ENCODE results near the gene NPIPA8.
"Not testable (repeated sequence)": the region's sequence is repeated elsewhere in the genome, so short reads cannot be mapped to it uniquely, and the experiment has no call there.

NPIPA8 gene

DNA sequence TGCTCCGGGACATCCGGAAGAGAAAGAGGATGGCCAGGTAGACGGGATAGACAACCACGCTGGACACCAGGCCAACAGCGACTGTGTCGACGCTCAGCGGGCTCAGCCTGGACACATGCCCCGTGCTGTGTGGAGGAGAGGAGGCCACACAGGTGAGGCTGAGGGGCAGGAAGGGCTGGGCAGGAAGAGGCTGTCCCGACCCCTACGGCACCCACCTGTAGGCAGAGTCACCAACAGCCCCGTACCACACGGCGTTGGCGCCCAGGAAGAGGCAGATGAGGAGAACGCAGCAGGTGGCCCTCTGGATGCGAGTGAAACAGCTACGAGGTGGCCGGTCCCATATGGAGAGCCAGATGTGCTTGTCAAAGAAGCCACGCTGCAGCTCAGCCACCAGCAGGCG is at the start of gene NPIPA8:
TSS of gene NPIPA8 (minus strand) at position 101 of the 400 bp plus-strand sequence. CDS start 4,074 bp downstream, outside the sequence.
- not testable (repeated sequence) for H3K9me3 ChIP-seq (ENCODE audit: insufficient read depth, low read length); DNase-seq (ENCODE audit: low read depth, low spot score); H3K9ac ChIP-seq (ENCODE audit: insufficient read length, low read depth); H3K4me3 ChIP-seq (ENCODE audit: insufficient read length, low read depth); H3K4me1 ChIP-seq (ENCODE audit: insufficient read depth, insufficient read length); H3K36me3 ChIP-seq (ENCODE audit: insufficient read depth, insufficient read length, low read length); H3K27me3 ChIP-seq (ENCODE audit: insufficient read depth, insufficient read length)

DNA sequence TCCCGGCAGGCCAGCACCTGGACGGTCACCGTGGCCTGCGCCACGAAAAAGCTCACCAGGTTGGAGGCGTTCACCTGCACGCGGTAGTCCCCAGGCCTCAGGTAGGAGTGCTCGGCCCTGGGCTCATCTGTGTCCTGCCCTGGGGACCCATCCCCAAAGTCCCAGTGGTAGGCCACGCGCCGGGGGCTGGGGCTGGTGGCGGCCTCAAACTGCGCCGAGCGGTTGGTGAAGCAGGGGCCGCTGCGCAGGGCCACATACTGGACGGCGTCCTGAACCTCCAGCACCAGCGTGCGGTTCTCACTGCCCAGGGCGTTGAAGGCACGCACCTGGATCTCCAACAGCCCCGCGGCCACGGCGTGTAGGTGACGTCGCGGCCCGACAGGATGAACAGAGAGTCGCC is 48.7 kb upstream of the NPIPA8 start:
- not testable (repeated sequence) for H3K36me3 ChIP-seq (ENCODE audit: insufficient read depth, insufficient read length, low read length); H3K9ac ChIP-seq (ENCODE audit: insufficient read length, low read depth); H3K4me1 ChIP-seq (ENCODE audit: insufficient read depth, insufficient read length); H3K27me3 ChIP-seq (ENCODE audit: insufficient read depth, insufficient read length); H3K9me3 ChIP-seq (ENCODE audit: insufficient read depth, low read length); DNase-seq (ENCODE audit: low read depth, low spot score); H3K4me3 ChIP-seq (ENCODE audit: insufficient read length, low read depth)

DNA sequence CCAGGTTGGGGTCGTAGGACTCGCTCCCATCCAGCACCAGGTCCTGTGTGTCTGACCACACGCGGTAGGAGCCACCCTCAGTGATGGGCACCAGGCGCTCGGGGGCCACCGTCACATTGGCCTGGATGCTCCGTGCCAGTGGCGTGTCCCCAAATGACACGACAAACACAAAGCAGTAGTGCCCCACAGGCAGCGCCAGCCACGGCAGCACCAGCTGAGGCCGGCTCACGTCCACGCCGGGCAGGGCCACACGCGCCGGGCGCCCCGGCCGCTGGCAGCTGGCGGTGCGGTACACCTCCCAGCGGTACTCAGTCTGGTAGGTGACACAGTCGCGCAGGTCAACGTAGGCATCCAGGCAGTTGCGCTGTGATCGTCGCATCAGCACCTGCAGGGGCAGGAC is 48.3 kb upstream of the NPIPA8 start:
- not testable (repeated sequence) for H3K4me3 ChIP-seq (ENCODE audit: insufficient read length, low read depth); H3K9me3 ChIP-seq (ENCODE audit: insufficient read depth, low read length); H3K9ac ChIP-seq (ENCODE audit: insufficient read length, low read depth); DNase-seq (ENCODE audit: low read depth, low spot score); H3K36me3 ChIP-seq (ENCODE audit: insufficient read depth, insufficient read length, low read length); H3K27me3 ChIP-seq (ENCODE audit: insufficient read depth, insufficient read length); H3K4me1 ChIP-seq (ENCODE audit: insufficient read depth, insufficient read length)

DNA sequence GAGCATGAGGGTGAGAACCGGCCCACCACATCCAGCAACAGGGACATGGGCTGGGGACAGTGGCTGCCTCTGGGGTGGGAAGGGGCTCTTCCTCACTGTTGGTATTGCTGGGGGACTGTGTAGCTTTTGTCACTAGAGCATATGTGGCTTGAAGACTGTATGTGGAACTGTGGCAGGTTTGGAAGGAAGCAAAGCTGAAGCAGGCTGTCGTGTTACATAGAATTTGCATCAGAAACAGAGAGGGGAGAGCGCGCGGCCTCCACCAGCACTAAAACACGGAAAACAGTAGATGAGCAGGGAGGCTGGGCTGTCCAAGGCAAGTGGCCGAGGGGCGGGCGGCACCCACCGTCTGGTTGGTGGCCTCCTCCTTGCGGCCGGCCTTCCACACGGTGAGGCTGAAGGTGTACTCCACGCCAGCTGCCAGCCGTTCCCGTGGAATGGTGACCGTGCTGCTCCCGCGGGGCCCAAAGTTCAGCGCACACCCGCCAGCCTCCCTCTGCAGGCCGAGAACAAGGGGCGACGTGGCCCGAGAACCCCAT is 47.6 kb upstream of the NPIPA8 start:
- H3K4me1 ChIP-seq (ENCODE audit: insufficient read depth, insufficient read length); DNase-seq (ENCODE audit: low read depth, low spot score); H3K9me3 ChIP-seq (ENCODE audit: insufficient read depth, low read length); H3K36me3 ChIP-seq (ENCODE audit: insufficient read depth, insufficient read length, low read length); H3K27me3 ChIP-seq (ENCODE audit: insufficient read depth, insufficient read length); H3K4me3 ChIP-seq (ENCODE audit: insufficient read length, low read depth); H3K9ac ChIP-seq (ENCODE audit: insufficient read length, low read depth): not testable (repeated sequence)

DNA sequence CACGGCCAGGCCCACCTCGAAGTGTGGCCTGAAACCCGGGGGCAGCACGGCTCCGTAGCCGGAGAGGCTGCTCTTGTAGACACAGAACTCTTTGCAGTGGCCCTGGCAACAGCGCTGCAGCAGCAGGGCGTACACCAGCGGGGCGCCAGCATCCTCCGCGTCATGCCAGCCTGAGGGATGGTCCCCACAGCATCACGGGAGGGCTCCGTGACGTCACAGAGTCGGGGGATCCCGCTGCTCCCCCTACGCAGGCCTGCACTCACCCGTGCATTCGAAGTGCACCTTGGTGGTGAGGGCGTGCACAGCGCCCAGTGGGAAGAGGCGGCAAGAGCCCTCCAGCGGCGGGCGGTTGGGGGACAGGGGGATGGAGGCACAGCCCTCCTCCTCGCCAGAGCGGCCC is 46.2 kb upstream of the NPIPA8 start:
- not testable (repeated sequence) for H3K4me1 ChIP-seq (ENCODE audit: insufficient read depth, insufficient read length); DNase-seq (ENCODE audit: low read depth, low spot score); H3K4me3 ChIP-seq (ENCODE audit: insufficient read length, low read depth); H3K9me3 ChIP-seq (ENCODE audit: insufficient read depth, low read length); H3K9ac ChIP-seq (ENCODE audit: insufficient read length, low read depth); H3K27me3 ChIP-seq (ENCODE audit: insufficient read depth, insufficient read length); H3K36me3 ChIP-seq (ENCODE audit: insufficient read depth, insufficient read length, low read length)

DNA sequence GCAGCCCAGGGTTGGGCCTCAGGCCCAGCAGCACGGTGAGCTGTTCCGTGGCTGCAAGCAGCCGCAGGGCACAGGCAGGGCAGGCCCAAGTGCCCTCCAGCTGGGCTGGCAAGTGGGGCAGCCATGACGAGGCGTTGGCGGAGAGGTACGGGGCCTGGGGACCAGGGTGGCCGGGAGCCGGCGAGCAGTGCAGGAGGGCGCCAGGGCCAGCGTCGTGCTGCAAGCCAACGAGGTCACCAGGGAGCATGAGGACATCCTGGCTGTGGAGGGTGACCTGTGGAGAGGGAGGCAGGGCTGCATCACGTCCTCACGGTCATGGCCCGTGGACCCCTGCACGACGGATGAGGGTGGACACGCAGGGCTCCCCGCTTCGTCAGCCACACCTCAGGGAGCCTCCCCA is 11.2 kb upstream of the NPIPA8 start:
- DNase-seq (ENCODE audit: low read depth, low spot score); H3K9ac ChIP-seq (ENCODE audit: insufficient read length, low read depth); H3K4me3 ChIP-seq (ENCODE audit: insufficient read length, low read depth); H3K27me3 ChIP-seq (ENCODE audit: insufficient read depth, insufficient read length); H3K9me3 ChIP-seq (ENCODE audit: insufficient read depth, low read length); H3K36me3 ChIP-seq (ENCODE audit: insufficient read depth, insufficient read length, low read length); H3K4me1 ChIP-seq (ENCODE audit: insufficient read depth, insufficient read length): not testable (repeated sequence)

DNA sequence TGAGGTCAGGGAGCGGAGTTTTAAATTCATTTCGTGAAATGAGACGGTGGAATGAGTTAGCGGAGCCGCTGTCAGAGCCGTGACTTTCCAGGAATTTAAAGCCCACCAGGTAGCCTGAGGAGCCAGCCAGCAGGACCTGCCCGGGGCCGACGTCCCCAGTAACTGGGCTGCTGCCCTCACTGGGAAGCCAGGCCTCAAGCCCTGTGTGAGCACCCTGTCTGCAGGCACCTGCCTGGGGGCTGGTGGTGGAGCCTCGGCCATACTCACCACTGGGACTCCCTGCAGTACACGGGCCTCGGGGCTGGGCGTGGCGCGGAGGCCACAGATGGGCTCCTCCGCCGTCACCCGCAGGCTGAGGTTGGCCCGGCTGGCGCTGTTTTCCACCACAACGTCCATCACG is 10.5 kb upstream of the NPIPA8 start:
- H3K4me1 ChIP-seq (ENCODE audit: insufficient read depth, insufficient read length); H3K36me3 ChIP-seq (ENCODE audit: insufficient read depth, insufficient read length, low read length); DNase-seq (ENCODE audit: low read depth, low spot score); H3K27me3 ChIP-seq (ENCODE audit: insufficient read depth, insufficient read length); H3K9me3 ChIP-seq (ENCODE audit: insufficient read depth, low read length); H3K9ac ChIP-seq (ENCODE audit: insufficient read length, low read depth); H3K4me3 ChIP-seq (ENCODE audit: insufficient read length, low read depth): not testable (repeated sequence)

DNA sequence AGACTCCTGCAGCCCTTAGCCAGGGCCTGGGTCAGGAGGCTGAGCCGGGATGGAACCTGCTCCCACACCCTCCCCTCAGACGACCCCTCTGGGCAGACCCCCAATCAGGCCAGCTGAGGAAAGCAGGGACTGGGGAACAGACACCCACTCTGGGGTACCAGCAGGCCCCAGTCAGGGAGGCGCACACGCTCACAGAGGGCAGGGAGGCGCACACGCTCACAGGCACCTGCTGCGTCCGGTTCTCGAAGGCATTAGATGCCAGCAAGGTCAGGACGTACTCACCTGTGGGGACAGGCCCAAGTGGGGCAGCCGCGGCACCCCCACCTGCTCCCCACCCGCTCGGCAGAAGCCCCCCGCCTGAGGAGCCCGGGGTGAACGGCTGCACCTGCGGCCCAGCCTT is 8.1 kb upstream of the NPIPA8 start:
- not testable (repeated sequence) for H3K9ac ChIP-seq (ENCODE audit: insufficient read length, low read depth); DNase-seq (ENCODE audit: low read depth, low spot score); H3K36me3 ChIP-seq (ENCODE audit: insufficient read depth, insufficient read length, low read length); H3K4me3 ChIP-seq (ENCODE audit: insufficient read length, low read depth); H3K9me3 ChIP-seq (ENCODE audit: insufficient read depth, low read length); H3K4me1 ChIP-seq (ENCODE audit: insufficient read depth, insufficient read length); H3K27me3 ChIP-seq (ENCODE audit: insufficient read depth, insufficient read length)

DNA sequence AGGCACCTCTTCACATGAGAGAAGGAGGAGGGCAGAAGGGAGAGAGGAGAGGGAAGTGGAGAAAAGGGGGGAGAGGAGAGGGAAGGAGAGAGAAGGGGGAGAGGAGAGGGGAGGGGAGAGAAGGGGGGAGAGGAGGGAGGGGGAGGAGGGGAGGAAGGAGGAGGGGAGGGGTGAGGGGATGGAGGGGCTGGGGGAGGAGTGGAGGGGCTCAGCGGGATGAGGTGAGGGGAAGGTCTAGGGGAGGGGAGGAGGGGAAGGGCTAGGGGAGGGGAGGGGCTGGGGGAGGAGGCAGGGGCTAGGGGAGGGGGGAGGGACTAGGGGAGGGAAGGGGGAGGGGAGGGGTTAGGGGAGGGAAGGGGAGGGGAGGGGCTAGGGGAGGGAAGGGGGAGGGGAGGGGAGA is 5.5 kb upstream of the NPIPA8 start:
- H3K4me1 ChIP-seq (ENCODE audit: insufficient read depth, insufficient read length); DNase-seq (ENCODE audit: low read depth, low spot score); H3K4me3 ChIP-seq (ENCODE audit: insufficient read length, low read depth); H3K36me3 ChIP-seq (ENCODE audit: insufficient read depth, insufficient read length, low read length); H3K27me3 ChIP-seq (ENCODE audit: insufficient read depth, insufficient read length); H3K9me3 ChIP-seq (ENCODE audit: insufficient read depth, low read length); H3K9ac ChIP-seq (ENCODE audit: insufficient read length, low read depth): not testable (repeated sequence)

DNA sequence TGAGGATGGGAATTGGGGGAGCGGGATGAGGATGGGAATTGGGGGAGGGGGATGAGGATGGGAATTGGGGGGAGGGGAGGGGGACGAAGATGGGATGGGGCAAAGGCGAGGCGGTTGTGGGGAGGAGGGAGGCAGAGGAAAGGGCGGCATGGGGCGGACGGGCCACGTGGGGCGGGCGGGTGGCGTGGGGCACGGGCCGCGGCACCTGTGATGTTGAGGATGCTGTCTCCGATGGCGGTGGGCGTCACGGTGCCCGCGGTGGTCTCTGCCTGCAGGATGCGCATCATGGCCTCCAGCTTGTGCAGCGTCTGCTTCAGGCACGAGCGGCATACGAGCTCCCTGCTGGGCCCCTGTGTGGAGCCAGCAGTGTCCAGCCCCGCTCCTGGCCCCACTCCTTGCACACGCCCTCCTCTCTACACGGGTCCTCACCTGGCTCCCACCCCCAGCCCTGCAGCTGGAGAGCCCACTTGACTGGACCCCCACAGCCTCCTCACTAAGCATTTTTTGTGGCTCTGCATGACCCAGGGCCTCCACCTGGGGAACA is 5.0 kb upstream of the NPIPA8 start:
- not testable (repeated sequence) for H3K36me3 ChIP-seq (ENCODE audit: insufficient read depth, insufficient read length, low read length); H3K4me1 ChIP-seq (ENCODE audit: insufficient read depth, insufficient read length); H3K4me3 ChIP-seq (ENCODE audit: insufficient read length, low read depth); H3K27me3 ChIP-seq (ENCODE audit: insufficient read depth, insufficient read length); H3K9me3 ChIP-seq (ENCODE audit: insufficient read depth, low read length); DNase-seq (ENCODE audit: low read depth, low spot score); H3K9ac ChIP-seq (ENCODE audit: insufficient read length, low read depth)

DNA sequence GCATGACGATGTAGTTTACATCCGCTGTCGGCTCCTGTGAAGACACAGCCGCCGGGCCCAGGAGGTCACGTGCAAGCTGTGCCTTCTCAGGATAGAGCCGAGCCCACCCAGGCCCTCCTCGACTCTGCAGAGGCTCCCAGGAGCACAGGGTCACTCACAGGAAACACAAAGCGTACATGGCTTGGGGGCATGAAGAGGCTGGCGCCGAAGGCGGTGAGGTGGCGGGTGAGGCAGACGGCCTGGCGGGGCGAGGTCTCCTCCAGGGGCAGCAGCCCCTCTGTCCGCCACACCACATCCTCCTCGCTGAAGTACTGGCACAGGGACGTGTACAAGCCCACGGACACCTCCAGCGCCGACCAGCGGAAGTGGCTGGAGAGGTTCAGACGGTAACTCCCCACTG is 2.7 kb upstream of the NPIPA8 start:
- not testable (repeated sequence) for H3K4me3 ChIP-seq (ENCODE audit: insufficient read length, low read depth); H3K36me3 ChIP-seq (ENCODE audit: insufficient read depth, insufficient read length, low read length); H3K9me3 ChIP-seq (ENCODE audit: insufficient read depth, low read length); DNase-seq (ENCODE audit: low read depth, low spot score); H3K9ac ChIP-seq (ENCODE audit: insufficient read length, low read depth); H3K4me1 ChIP-seq (ENCODE audit: insufficient read depth, insufficient read length); H3K27me3 ChIP-seq (ENCODE audit: insufficient read depth, insufficient read length)

DNA sequence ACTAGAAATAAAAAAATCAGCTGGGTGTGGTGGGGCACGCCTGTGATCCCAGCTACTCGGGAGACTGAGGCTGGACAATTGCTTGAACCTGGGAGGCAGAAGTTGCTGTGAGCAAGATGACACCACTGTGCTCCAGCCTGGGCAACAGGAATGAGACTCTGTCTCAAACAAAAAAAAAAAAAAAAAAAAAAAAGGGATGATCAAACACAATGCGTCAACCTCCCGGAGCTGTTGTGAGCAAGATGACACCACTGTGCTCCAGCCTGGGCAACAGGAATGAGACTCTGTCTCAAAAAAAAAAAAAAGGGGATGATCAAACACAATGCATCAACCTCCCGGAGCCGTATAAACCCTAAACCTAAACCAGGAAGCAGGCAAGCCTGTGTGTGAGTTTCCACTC is 24.7 kb downstream of the NPIPA8 start:
- not testable (repeated sequence) for H3K36me3 ChIP-seq (ENCODE audit: insufficient read depth, insufficient read length, low read length); H3K27me3 ChIP-seq (ENCODE audit: insufficient read depth, insufficient read length); H3K4me3 ChIP-seq (ENCODE audit: insufficient read length, low read depth); DNase-seq (ENCODE audit: low read depth, low spot score); H3K9ac ChIP-seq (ENCODE audit: insufficient read length, low read depth); H3K9me3 ChIP-seq (ENCODE audit: insufficient read depth, low read length); H3K4me1 ChIP-seq (ENCODE audit: insufficient read depth, insufficient read length)
